NCI-H446 (cell line): ENCODE measurements around the gene LRRC27.

ENCODE experiments used
- DNase-seq, 2 experiments: peaks; one replicate each; lab custom pipeline; 2025; lab: John Stamatoyannopoulos, UW

Gene LRRC27

GRCh38 chr10:132415255-132415654, 83.3 kb downstream of the LRRC27 start:
- no peak for DNase-seq

- no peak for DNase-seq
Observed at GRCh38 chr10:132415956-132416355, 84.0 kb downstream of the LRRC27 start.

- DNase-seq = no peak
Observed at GRCh38 chr10:132416566-132417256, 84.7 kb downstream of the LRRC27 start.

DNA sequence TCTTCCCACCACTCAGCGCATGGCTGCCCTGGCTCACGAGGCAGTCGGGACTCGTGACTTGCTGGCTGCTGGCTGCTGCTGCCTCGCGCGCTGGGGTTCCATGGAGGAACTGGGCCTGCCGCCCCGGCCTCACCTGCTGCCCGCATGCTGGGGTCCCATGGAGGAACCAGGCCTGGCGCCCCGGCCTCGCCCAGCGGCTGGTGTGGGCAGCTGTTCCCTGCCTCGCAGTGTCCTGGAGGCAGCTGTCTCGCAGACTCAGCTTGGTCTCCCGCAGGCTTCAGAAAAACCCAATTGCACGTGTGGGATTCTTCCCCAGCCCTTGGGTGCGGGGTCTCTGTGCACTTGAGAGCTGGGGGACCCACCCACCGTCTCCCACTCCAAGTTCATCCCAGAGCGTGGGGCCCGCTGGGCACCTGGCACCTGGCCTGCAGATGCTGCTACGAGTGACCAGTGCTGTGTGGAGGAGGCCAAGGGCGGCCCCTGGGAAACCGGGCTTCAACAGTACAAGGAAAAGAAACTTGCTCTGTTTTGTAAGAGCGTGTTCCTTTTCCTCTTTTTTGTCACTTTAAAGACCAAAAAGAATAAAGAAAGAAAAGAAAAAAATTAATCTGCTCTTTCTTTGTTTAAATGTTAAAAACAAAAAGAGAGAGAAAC, 85.4 kb downstream of the LRRC27 start:
- DNase-seq = no peak

GRCh38 chr10:132417957-132418441, 86.0 kb downstream of the LRRC27 start:
- DNase-seq = no peak

- DNase-seq = no peak
Observed at GRCh38 chr10:132418527-132419416, 86.8 kb downstream of the LRRC27 start.

- DNase-seq = no peak
Observed at GRCh38 chr10:132419538-132420468, 87.8 kb downstream of the LRRC27 start.

- DNase-seq = no peak
Observed at GRCh38 chr10:132420469-132420980, 88.5 kb downstream of the LRRC27 start.

- no peak for DNase-seq
Observed at GRCh38 chr10:132420981-132421846, 89.2 kb downstream of the LRRC27 start.

DNA sequence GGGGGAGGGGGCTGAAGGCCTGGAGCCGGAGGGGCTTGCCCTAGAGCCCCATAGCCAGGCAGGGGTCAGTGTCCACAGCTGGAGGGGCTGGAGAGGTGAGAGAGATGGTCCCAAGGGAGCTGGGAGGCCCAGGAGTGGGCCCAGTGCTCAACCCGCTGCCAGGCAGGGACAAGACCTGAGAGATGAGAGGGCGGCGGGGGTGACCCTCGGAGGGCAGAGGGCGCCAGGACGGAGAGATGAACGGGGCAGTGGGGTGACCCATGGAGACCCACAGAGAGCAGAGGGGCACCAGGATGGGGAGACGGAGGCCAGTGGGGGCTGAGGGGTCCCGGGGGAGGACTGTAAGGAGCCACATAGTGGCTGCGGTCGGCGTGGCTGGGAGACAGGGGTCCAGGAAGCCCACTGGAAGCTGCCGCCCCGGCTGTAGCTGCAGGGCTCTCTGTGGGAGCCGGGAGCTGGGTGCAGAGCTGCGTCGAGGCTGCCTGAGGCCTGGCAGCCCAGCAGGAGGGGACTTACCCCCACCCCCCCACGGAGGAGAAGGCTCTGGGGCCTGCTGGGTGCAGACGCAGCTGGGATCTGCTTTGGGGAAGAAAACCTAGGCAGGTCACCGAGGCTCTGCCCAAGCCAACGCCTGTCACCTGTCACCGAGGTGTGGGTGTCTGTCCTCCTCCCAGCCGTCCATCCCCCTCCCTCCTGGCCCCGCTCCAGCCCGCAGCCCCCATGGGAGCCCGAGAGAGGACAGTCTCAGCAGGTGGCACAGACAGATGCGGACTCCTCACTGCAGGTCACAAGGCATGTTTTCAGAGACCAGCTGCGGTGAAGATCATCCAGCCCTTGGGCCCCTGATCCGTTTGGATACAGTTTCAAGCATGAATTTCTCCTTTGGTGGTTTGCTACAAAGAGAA, 90.1 kb downstream of the LRRC27 start:
- no peak for DNase-seq

DNA sequence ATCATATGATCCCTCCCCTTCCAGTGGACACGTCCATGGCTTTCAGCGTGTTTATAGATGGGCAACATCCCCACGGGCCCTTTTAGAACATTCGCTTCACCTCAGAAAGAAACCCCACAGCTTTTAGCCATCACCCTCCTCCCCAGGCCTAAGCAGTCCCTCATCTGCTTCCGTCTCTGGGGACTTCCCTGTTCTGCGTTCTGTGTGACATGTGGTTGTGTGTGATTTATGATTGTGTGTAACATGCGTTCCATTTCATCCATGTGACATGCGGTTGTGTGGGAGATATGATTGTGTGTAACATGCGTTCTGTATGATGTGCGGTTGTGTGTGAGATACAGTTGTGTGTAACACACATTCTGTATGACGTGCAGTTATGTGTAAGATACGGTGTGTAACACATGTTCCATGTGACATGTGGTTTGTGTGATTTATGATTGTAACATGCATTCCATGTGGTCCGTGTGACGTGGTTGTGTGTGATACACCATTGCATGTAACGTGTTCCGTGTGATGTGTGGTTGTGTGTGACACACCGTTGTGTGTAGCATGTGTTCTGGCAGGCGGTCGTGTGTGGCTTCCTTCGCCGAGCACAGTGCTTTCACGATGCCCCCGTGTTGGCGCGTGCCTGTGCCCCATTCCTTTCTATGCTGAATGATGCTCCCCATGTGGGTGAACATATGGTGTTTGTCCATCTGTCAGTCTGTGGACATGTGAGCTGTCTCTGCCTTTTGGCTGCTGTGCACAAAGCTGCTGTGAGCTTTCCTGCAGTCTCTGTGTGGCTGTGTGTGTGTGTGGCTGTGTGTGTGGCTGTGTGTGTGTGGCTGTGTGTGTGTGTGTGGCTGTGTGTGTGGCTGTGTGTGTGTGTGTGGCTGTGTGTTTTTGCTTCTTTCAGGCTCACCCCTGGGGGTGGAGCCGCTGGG, 91.2 kb downstream of the LRRC27 start:
- peak in 1 of 2 experiments; percentile 48 for DNase-seq

DNA sequence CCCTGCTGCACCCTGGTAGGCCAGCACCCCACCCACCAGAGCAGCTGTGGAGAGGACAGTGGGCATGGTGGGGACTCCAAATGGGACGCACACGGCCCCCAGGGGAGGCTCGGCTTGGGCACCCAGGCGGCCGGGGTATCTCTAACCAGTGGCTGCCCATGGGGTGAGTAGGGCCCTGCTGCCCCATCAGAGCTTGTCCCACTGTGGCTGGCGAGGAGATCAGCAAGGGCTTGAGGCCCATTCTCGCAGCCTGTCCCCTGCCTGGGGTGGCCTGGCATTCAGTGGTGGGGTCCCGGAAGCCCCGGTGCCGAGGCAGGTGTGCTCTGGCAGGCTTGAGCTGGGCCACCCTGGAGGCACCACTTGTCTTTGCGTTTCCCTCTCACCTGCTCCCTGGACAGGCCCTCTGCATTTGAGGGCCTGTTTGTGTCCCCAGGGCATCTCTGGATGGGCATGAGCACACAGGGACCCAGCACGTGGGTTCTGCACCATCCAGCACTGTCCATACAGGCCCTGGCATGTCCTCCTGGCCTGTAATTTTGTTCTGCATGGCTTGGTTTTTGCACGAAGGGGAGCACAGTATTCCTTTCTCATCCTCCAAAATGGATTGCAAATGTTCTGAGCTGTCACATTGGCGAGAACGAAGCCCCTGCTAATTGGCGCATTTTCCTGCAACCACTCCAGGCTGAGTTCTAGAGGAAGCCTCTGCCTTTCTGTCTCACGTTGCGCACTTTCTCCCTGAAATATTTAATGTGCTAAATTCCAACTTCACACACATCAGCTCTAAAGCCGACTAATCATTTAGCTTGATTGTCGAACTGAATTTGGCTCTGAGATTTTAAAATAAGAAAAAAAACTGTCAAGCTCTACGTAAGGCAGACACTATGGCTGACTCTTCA, 92.2 kb downstream of the LRRC27 start:
- DNase-seq = no peak

DNA sequence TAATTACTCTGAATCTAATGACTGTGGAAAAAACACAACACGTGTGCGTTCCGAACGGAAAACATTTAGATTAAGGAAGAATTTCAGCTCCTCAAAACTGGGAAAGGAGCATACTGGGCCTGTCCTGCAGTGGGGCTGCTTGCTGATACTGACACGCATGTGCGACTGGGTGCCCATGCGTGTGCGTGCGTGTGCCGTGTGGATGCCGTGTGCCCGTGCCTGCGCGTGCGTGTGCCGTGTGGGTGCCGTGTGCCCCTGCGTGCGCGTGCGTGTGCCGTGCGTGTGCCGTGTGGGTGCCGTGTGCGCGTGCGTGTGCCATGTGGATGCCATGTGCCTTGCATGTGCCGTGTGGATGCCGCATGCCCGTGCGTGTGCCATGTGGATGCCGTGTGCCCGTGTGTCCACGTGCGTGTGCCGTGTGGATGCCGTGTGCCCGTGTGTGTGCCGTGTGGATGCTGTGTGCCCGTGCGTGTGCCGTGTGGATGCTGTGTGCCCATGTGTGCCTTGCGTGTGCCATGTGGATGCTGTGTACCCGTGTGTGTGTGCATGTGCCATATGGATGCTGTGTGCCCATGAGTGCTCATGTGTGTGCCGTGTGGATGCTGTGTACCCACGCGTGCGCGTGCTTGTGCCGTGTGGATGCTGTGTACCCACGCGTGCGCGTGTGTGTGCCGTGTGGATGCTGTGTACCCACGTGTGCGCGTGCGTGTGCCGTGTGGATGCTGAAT, 93.2 kb downstream of the LRRC27 start:
- DNase-seq = no peak

DNA sequence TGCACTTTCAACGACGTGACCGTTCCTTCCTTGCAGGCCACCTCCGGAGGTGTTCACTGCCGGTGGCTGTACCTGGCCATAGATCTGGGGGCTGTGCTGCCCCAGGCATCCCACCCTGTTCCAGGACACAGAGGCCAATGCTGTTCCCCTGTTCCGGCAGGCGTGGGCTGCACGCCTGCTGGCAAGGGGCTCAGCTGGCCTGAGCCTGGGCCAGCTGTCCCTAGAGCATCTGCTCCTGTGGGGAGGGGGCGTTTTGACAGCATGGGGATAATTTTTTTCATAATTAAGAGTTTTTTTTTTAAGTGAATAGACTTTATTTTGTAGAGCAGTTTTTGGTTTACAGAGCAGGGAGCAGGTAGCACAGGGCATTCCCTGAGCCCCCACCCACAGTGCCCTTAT, 93.8 kb downstream of the LRRC27 start:
- DNase-seq = no peak

DNA sequence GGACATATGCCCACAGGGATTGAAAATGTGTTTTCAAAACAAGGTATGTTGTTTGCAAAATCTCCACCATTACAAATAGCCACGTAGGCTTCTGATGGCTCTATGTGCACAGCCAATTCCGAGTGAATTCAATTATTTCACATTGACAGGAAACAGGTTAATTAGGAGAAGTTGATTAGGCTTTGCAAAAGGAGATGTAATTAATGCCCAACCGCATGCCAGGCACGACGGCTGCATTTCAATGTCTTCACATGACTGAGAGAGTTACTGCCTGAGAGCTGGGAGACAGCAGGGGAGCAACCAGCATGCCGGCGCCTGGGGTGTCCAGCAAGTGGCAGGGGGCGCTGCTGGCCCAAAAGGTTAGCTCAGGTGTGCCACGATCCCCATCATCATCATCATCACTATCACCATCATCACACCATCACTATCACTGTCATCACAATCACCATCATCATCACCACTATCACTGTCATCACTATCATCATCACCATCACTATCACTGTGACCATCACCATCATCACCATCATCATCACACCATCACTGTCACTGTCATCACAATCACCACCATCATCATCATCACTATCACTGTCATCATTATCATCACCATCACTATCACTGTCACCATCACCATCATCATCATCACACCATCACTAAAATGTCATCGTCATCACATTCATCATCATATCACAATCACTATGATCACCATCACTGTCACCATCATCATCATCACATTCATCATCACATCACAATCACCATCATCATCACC, 95.2 kb downstream of the LRRC27 start:
- DNase-seq = no peak

DNA sequence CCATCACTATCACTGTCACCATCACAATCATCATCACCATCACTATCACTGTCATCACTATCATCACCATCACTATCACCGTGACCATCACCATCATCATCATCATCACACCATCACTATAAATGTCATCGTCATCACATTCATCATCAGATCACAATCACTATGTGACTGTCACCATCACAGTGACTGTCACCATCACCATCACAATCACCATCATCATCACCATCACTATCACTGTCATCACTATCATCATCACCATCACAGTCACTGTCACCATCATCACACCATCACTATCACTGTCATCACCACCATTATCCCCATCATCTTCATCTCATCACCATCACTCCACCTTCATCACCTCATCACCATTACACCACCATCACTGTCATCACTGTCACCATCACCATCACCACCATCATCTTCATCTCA, 96.0 kb downstream of the LRRC27 start:
- no peak for DNase-seq
